Trophoblast cell (in vitro differentiated cells and primary cell): ENCODE results near the gene LKAAEAR1.

ENCODE experiments used
- DNase-seq, 2 donors: peaks; one replicate each; pipeline ENCODE4 v3.0.0-alpha.2; 2016
- H2AFZ ChIP-seq: 2 replicates; pipeline ENCODE4 v1.6.1; 2013; ENCODE audit warnings: low read length, moderate library complexity, mild to moderate bottlenecking; ENCODE audit not compliant: insufficient read depth, poor library complexity
- H2AK5ac ChIP-seq: 2 replicates; pipeline ENCODE4 v1.6.1; 2013; ENCODE audit warnings: mild to moderate bottlenecking, low read length
- H2BK120ac ChIP-seq: 2 replicates; pipeline ENCODE4 v1.6.1; 2013; ENCODE audit warnings: low read length, mild to moderate bottlenecking, moderate library complexity; ENCODE audit not compliant: insufficient read depth, poor library complexity
- H2BK12ac ChIP-seq: 2 replicates; pipeline ENCODE4 v1.6.1; 2013; ENCODE audit warnings: mild to moderate bottlenecking, low read length, moderate library complexity
- H2BK5ac ChIP-seq: 2 replicates; pipeline ENCODE4 v1.6.1; 2013; ENCODE audit warnings: low read length, low read depth, moderate library complexity, mild to moderate bottlenecking; ENCODE audit not compliant: poor library complexity
- H3K14ac ChIP-seq: 2 replicates; pipeline ENCODE4 v1.6.1; 2013; ENCODE audit warnings: mild to moderate bottlenecking, low read length
- H3K18ac ChIP-seq: 2 replicates; pipeline ENCODE4 v1.6.1; 2013; ENCODE audit warnings: mild to moderate bottlenecking, low read length
- H3K23ac ChIP-seq: 2 replicates; pipeline ENCODE4 v1.6.1; 2013; ENCODE audit warnings: low read length
- H3K27ac ChIP-seq: 2 replicates; pipeline ENCODE4 v1.5.1; 2013; ENCODE audit warnings: low read depth, mild to moderate bottlenecking, inconsistent platforms, low read length, moderate library complexity
- H3K27me3 ChIP-seq: 2 replicates; pipeline ENCODE4 v1.6.1; 2013; ENCODE audit warnings: inconsistent platforms, mild to moderate bottlenecking, low read length, moderate library complexity; ENCODE audit not compliant: insufficient read depth
- H3K36me3 ChIP-seq, 2 experiments: 1 replicate in 1 of 2; 2 replicates in 1 of 2; pipeline ENCODE4 v1.6.1; 2013; ENCODE audit warnings: low read length in 2 of 2, mild to moderate bottlenecking in 2 of 2, moderate library complexity in 1 of 2; ENCODE audit not compliant: insufficient read depth in 2 of 2, control insufficient read depth in 1 of 2
- H3K4ac ChIP-seq: 2 replicates; pipeline ENCODE4 v1.6.1; 2013; ENCODE audit warnings: low read depth, mild to moderate bottlenecking, low read length, moderate library complexity
- H3K4me1 ChIP-seq, 2 experiments: 1 replicate in 1 of 2; 2 replicates in 1 of 2; pipeline ENCODE4 v1.6.1; 2013; ENCODE audit warnings: low read length in 2 of 2, mild to moderate bottlenecking in 2 of 2, moderate library complexity in 1 of 2; ENCODE audit not compliant: insufficient read depth in 2 of 2, control insufficient read depth in 1 of 2
- H3K4me2 ChIP-seq: 2 replicates; pipeline ENCODE4 v1.6.1; 2013; ENCODE audit warnings: inconsistent platforms, mild to moderate bottlenecking, low read length, moderate library complexity
- H3K4me3 ChIP-seq: 2 replicates; pipeline ENCODE4 v1.5.1; 2013; ENCODE audit warnings: mild to moderate bottlenecking, low read depth, low read length, inconsistent platforms
- H3K79me1 ChIP-seq: one replicate; pipeline ENCODE4 v1.6.1; 2013; ENCODE audit warnings: low read length
- H3K79me2 ChIP-seq: 2 replicates; pipeline ENCODE4 v1.6.1; 2013; ENCODE audit warnings: low read length, mild to moderate bottlenecking; ENCODE audit not compliant: control insufficient read depth, insufficient read depth, poor library complexity
- H3K9ac ChIP-seq: 2 replicates; pipeline ENCODE4 v1.6.1; 2013; ENCODE audit warnings: mild to moderate bottlenecking, low read length
- H3K9me3 ChIP-seq: 2 replicates; pipeline ENCODE4 v1.6.1; 2013; ENCODE audit warnings: low read depth, mild to moderate bottlenecking, control low read depth, inconsistent platforms, low read length; ENCODE audit not compliant: insufficient read depth
- H4K12ac ChIP-seq: 2 replicates; pipeline ENCODE4 v1.6.1; 2013; ENCODE audit warnings: low read depth, mild to moderate bottlenecking, low read length, moderate library complexity
- H4K8ac ChIP-seq: 2 replicates; pipeline ENCODE4 v1.6.1; 2013; ENCODE audit warnings: low read depth, mild to moderate bottlenecking, low read length, moderate library complexity
- H4K91ac ChIP-seq: one replicate; pipeline ENCODE4 v1.6.1; 2013; ENCODE audit warnings: low read depth, mild to moderate bottlenecking, low read length, moderate library complexity
- WGBS: extraction: QIAGEN DNeasy Blood & Tissue Kit; methylation state at CpG from one replicate; pipeline ENCODE4 v1.1.7; 2013; ENCODE audit warnings: missing lambda C conversion rate; ENCODE audit not compliant: insufficient read length, insufficient coverage; ENCODE audit errors: extremely low coverage; 5-methylcytosine and 5-hydroxymethylcytosine counted together

The LKAAEAR1 gene

DNA sequence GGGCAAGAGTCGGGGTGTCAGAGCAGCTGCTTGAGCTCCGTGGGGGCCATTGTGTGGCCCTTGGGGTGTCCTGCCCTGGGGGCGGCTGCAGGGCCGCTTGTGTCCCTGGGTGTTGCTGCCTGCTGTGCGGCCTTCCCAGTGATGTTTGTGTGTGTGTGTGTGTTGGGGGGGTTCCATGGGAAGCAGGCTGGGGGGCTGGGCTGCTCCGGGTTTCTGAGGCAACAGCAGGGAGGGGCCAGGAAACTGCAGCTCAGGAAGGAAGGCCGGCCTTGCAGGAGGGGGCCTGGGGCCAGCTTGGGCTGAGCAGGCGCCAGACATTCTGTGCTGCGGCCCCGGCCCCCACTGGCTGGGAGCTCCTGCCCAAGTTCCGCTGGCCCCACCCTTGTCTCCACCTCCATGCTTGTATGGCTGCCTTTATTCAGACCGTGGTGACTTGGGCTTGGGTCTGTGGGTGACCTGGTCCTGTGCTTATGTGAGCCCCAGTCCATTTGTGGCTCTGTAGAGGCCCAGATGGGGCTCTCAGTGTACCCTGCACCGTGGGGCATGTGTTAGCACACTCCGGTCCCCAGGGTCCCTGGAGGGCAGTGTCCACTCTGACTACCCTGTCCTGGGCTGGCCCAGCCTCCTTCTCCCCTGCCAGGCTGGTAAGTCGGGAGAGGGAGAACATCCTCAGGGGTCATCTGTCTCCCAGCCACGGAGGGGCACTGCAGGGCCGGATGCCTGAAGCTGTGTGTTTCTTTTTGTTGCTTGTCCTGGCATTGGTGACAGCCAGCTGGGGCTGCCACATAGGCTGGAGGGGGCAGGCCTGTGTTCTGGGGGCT is 30.1 kb downstream of the LKAAEAR1 start:
- peaks cover 20 to 33% of the 10 kb centered on the region in 2 experiments for H3K4me1 ChIP-seq
- H3K9me3 ChIP-seq, result no peaks in the 10 kb centered on the region
- H2BK120ac ChIP-seq, result peak overlapping the region; percentile 57
- no peak overlapping the region for H3K4me2 ChIP-seq
- no peak overlapping the region for H3K4me3 ChIP-seq
- peaks cover 20% of the 10 kb centered on the region for H3K27me3 ChIP-seq
- peaks cover 16% of the 10 kb centered on the region for H3K79me1 ChIP-seq
- peak overlapping the region; percentile 21 for H3K18ac ChIP-seq
- H3K9ac ChIP-seq, result no peak overlapping the region
- no peak overlapping the region for H3K27ac ChIP-seq
- no peaks in the 10 kb centered on the region for H3K36me3 ChIP-seq
- H3K79me2 ChIP-seq, result no peaks in the 10 kb centered on the region
- H4K12ac ChIP-seq, result peak overlapping the region; percentile 38
- no peak for DNase-seq
- no peak overlapping the region for H3K23ac ChIP-seq
- WGBS, result no CpG with 5 or more reads among the region's 17 CpGs
- peak overlapping the region; percentile 21 for H2AFZ ChIP-seq
- peak overlapping the region; percentile 75 for H4K91ac ChIP-seq
- H3K14ac ChIP-seq, result peak overlapping the region; percentile 33
- H2BK5ac ChIP-seq, result peak overlapping the region; percentile 3
- H4K8ac ChIP-seq, result peak overlapping the region; percentile 50
- peak overlapping the region; percentile 73 for H2BK12ac ChIP-seq
- H2AK5ac ChIP-seq, result peak overlapping the region; percentile 60
- no peak overlapping the region for H3K4ac ChIP-seq

DNA sequence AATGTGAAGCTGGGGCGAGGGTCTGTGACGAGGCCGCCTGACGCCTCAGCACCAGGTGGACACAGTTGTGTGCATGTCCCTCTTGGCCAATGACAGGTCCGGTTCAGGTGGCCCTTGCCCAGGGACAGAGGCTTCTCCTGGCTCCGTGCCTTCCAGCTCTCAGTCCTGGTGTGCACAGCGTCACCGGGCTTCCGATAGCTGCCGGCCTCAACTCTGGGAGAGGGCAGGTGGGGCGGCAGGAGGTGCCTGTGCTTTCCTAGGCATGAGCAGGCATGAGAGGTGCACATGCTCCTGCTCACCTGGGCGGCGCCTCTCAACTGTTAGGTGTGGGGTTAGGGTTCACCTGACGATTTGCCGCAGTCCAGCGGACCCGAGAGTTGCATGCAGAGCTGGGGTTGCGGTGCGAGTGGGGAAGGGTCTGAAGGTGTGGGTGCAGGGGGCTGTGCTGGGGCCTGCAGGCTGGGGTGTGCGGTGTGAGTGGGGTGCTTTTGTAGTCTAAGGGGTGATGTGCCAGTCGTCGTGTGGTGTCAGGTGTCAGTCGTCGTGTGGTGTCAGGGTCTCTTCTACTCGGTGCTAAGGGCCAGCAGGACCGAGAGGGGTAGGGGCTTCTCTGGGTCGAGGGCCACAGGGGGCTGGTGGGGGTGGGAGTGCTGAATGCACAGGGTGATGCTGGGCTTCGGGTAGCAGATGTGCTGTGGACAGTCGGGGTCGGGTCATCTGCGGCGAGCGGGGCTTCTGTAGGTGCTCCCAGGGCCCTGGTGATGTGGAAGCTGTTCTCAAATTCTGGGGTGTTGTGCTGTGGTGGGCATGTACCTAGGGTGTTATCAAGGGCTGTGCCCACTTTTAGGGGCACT is 31.0 kb downstream of the LKAAEAR1 start:
- peak overlapping the region; percentile 25 for H3K14ac ChIP-seq
- no peak overlapping the region for H3K4ac ChIP-seq
- no peak overlapping the region for H3K9ac ChIP-seq
- H4K12ac ChIP-seq, result no peak overlapping the region
- WGBS, result no CpG with 5 or more reads among the region's 33 CpGs
- H4K91ac ChIP-seq, result peak overlapping the region; percentile 75
- H3K27ac ChIP-seq, result no peak overlapping the region
- peaks cover 20 to 39% of the 10 kb centered on the region in 2 experiments for H3K4me1 ChIP-seq
- no peak overlapping the region for H3K4me2 ChIP-seq
- no peak overlapping the region for H3K23ac ChIP-seq
- H2BK5ac ChIP-seq, result peak overlapping the region; percentile 3
- H3K36me3 ChIP-seq, result no peaks in the 10 kb centered on the region
- no peak overlapping the region for H2AFZ ChIP-seq
- peak overlapping the region; percentile 25 for H2BK12ac ChIP-seq
- H3K79me2 ChIP-seq, result no peaks in the 10 kb centered on the region
- H2AK5ac ChIP-seq, result peak overlapping the region; percentile 32
- no peak for DNase-seq
- H3K4me3 ChIP-seq, result no peak overlapping the region
- H4K8ac ChIP-seq, result peak overlapping the region; percentile 50
- H3K27me3 ChIP-seq, result peaks cover 27% of the 10 kb centered on the region
- peaks cover 16% of the 10 kb centered on the region for H3K79me1 ChIP-seq
- peak overlapping the region; percentile 22 for H2BK120ac ChIP-seq
- H3K9me3 ChIP-seq, result no peaks in the 10 kb centered on the region
- no peak overlapping the region for H3K18ac ChIP-seq

DNA sequence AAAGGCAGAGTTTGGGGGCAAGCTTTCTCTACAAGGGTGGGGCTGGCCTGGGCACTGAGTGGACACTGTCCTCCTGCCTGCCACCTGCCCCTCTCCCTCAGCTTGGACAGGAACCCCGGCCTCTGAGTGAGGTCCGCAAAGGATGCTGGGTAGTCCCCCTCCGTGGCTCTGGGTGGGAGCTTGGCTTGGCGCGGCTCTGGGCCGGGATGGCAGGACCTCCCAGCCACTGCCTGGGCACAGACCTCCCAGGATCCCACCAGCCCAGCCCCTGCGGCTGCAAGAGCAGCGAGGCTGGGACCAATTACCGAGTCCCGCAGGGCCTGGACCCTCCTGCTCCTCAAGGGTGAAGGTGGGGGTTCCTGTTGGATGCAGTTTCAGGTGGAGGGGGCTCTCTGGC is 31.9 kb downstream of the LKAAEAR1 start:
- Histone ChIP-seq H4K91ac (no peak overlapping the region), H3K27me3 (peaks cover 32% of the 10 kb centered on the region), H3K79me2 (no peaks in the 10 kb centered on the region), H3K9ac (no peak overlapping the region), H2BK120ac (no peak overlapping the region), H3K4ac (no peak overlapping the region), H3K23ac (no peak overlapping the region), H4K8ac (no peak overlapping the region), H3K36me3 (no peaks in the 10 kb centered on the region), H2BK5ac (no peak overlapping the region), H3K14ac (no peak overlapping the region), H3K79me1 (peaks cover 16% of the 10 kb centered on the region), H3K9me3 (no peaks in the 10 kb centered on the region), H3K27ac (no peak overlapping the region), H2AK5ac (no peak overlapping the region), H2AFZ (no peak overlapping the region), H3K4me3 (no peak overlapping the region), H3K18ac (no peak overlapping the region), H2BK12ac (no peak overlapping the region), H3K4me2 (no peak overlapping the region), H4K12ac (no peak overlapping the region), H3K4me1 (peaks cover 20 to 39% of the 10 kb centered on the region in 2 experiments)
- WGBS, result no CpG with 5 or more reads among the region's 10 CpGs
- no peak for DNase-seq

DNA sequence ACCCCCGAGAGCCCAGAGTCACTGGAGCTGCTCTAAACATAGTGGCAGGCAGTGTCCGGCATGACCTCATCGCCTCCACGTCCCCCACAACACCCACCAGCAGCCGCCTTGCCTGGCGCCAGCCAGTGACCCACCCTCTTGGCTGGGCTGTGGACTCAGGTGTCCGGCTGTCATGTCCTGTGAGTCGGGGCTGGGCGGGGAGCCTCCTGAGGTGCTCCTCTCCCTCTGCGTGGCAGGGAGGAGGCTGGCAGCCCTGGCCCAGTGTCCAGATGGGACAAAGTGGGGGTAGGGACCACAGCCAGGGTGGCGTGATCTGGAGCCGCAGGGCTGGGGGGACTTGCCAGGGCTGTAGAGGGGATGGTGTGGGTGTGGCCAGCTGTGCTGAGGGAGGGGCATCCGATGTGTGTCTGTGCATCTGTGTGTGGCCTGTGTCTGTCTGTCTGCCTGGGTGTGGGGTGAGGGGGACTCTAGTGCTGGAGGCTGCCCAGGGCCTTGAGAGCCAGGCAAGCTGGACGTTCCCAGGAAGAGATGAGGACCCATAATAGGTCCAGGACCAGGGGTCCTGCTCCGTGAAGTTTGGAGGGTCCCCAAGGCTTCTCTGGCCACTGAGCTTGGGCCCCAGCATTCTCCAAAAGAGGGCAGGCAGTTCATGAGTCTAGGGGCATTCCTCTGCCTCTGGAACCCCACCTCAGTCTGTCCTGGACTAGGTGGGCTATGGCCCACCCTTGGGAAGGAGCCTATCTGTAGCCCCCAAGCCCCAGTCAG is 32.5 kb downstream of the LKAAEAR1 start:
- no peak overlapping the region for H3K14ac ChIP-seq
- no peaks in the 10 kb centered on the region for H3K79me2 ChIP-seq
- H4K12ac ChIP-seq, result no peak overlapping the region
- H2AK5ac ChIP-seq, result no peak overlapping the region
- H3K4me1 ChIP-seq, result peaks cover 20 to 35% of the 10 kb centered on the region in 2 experiments
- DNase-seq, result no peak
- no peak overlapping the region for H2BK5ac ChIP-seq
- no peak overlapping the region for H3K4me2 ChIP-seq
- no peak overlapping the region for H3K4me3 ChIP-seq
- H3K9ac ChIP-seq, result no peak overlapping the region
- peak overlapping the region; percentile 38 for H2BK12ac ChIP-seq
- no peak overlapping the region for H4K91ac ChIP-seq
- H3K9me3 ChIP-seq, result no peaks in the 10 kb centered on the region
- no peak overlapping the region for H2BK120ac ChIP-seq
- H3K27ac ChIP-seq, result no peak overlapping the region
- no peak overlapping the region for H3K23ac ChIP-seq
- H4K8ac ChIP-seq, result no peak overlapping the region
- H3K36me3 ChIP-seq, result no peaks in the 10 kb centered on the region
- H2AFZ ChIP-seq, result no peak overlapping the region
- peaks cover 36% of the 10 kb centered on the region for H3K27me3 ChIP-seq
- WGBS, result no CpG with 5 or more reads among the region's 15 CpGs
- no peak overlapping the region for H3K18ac ChIP-seq
- no peak overlapping the region for H3K4ac ChIP-seq
- peaks cover 16% of the 10 kb centered on the region for H3K79me1 ChIP-seq
